GM12892 (cell line): ENCODE data around the gene RHBDL3.

Source experiments
- POLR2A ChIP-seq: IDR thresholded peaks from 2 replicates; pipeline ENCODE4 v1.6.1; 2011; ENCODE audit warnings: low read depth, low read length, control low read depth
- POLR2AphosphoS5 ChIP-seq: IDR thresholded peaks from 2 replicates; pipeline ENCODE4 v1.6.1; 2011; ENCODE audit warnings: low read depth, low read length, control low read depth
- TAF1 ChIP-seq: IDR thresholded peaks from 2 replicates; pipeline ENCODE4 v1.6.1; 2011; ENCODE audit warnings: low read depth, mild to moderate bottlenecking, control low read depth, low read length, borderline replicate concordance

DNA sequence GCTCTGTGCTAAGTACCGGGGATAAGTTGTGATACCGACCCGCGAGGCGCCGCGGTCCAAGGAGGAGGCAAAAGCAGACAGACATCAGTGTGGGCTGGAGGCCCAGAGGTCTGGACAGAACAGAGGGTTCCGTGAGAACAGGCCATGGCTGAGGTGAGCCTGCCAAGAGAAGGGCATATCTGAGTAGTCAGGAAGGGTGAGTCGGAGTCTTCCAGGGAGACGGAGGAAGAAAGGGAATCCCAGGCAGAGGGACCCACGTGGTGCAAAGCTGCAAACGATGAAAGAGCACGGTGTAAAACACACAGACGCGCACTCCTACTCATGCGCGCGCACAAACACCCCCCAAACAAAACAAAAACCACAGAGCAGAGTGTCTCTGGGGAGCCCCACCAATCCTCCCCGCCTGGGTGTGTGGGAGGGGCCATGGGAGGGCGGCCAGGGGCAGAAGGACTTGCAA is 18.1 kb downstream of the RHBDL3 start:
- TF ChIP-seq POLR2AphosphoS5 (no peak), TAF1 (no peak), POLR2A (no peak)
